ENCODE data around the gene GNG12. TPM values are rescaled to one million over a fixed set of nuclear protein-coding genes. Genes with fewer than 3 reads are reported as not detected.

The GNG12 gene
- polyA plus RNA-seq, 3 donors from 2014 or later: 0.06 TPM; not detected in 2

DNA sequence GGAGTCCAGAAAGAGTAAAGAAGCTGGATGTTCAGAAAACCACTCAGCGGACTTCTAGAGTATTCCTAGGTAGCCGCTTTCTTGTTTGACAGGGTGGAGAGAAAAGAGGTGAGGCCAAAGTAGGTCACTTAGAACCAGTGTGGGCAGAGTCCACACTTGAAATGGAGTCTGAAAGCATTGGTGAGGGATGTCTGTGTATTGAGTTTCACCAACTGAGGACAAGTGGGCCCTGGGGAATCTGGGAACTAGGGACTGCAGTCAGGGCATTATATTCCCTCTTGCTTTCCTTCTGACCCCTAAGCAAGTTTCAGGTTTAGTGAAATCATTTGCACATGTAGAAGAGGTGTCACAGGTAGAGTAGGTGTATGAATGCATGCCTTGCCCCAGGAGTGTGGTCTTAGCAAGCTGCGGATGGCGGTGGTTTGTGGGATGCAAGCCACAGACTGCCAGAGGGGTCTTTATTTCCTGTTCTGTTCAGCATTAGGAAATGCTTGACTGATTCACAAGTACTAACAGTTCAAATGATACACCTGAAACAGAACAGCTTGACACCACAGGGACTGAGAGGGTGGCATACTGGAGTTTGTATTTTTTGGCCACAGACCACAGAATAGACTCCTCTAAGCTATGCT, 1.1 kb upstream of the GNG12 start:
- Mint-ChIP-seq H3K36me3 (no peaks in the 10 kb centered on the region), H3K4me3 (peak overlapping the region; percentile 43 to 62 (median 50)), H3K4me1 (peaks cover 19 to 21% of the 10 kb centered on the region in 2 donors), H3K27ac (no peak overlapping the region), H3K27me3 (ENCODE audit: low read depth in 3 of 3) (peaks cover 16 to 32% (median 18%) of the 10 kb centered on the region in 3 donors), H3K9me3 (peaks cover 0 to 3% (median 0%) of the 10 kb centered on the region in 6 donors)
- no peak for DNase-seq

DNA sequence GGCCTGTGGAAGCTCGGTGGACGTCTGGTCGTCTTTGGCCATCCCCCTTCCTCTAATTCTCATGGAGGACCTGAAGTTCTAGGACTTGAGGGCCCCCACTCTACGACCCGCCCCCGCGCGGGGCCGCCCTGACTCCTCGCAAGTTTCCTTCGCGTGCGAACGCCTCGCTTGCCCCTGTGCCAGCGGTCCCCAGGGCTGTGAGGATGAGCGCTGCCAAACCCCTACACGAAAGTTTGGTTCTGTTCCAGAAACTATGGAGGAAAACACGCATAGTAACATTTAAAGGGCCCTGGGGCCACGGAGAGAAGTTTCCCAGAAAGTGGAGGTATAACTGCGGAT, 304 bp upstream of the GNG12 start:
- Mint-ChIP-seq H3K27ac (no peak overlapping the region), H3K9me3 (peaks cover 0 to 3% (median 0%) of the 10 kb centered on the region in 6 donors), H3K4me1 (peaks cover 19 to 21% of the 10 kb centered on the region in 2 donors), H3K27me3 (ENCODE audit: low read depth in 3 of 3) (peaks cover 16 to 32% (median 18%) of the 10 kb centered on the region in 3 donors), H3K4me3 (peak overlapping the region; percentile 43 to 62 (median 50)), H3K36me3 (no peaks in the 10 kb centered on the region)
- DNase-seq: no peak

DNA sequence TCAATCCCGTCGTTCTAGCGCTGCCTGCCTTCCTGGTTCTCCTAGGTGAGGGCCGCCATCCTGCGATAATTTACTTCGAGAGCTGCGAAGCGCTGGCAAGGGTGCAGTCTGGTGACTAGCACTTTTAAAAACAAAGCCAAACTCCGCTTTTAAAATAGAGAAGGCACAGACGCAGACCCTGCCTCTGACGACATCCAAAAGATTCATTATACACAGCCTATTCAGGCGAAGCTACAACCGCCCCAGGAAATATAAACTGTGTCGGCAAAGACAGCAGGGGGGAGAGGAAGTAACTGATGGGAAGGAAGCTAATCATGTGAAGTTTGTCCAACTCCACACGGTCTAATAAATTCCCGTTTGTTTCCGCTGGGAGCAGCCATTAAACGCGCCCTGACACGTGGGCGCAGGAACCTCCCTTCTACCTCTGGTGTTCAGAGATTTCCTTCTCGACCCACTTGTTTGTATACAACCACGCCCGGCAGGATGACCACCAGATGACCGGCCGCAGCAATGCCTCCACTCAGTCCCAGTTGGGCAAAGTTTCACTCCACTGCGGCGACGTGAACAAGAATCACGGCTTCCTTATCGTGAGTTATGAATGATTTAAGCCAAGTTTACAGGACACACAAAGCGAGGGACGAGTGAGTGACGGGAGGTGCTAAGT, 1.3 kb downstream of the GNG12 start:
- Mint-ChIP-seq H3K36me3 (no peaks in the 10 kb centered on the region), H3K4me1 (peaks cover 19 to 21% of the 10 kb centered on the region in 2 donors), H3K9me3 (peaks cover 0 to 3% (median 0%) of the 10 kb centered on the region in 6 donors), H3K27me3 (ENCODE audit: low read depth in 3 of 3) (peaks cover 16 to 31% (median 18%) of the 10 kb centered on the region in 3 donors), H3K4me3 (peak overlapping the region; percentile 72 to 77 (median 74)), H3K27ac (no peak overlapping the region)
- DNase-seq: no peak

DNA sequence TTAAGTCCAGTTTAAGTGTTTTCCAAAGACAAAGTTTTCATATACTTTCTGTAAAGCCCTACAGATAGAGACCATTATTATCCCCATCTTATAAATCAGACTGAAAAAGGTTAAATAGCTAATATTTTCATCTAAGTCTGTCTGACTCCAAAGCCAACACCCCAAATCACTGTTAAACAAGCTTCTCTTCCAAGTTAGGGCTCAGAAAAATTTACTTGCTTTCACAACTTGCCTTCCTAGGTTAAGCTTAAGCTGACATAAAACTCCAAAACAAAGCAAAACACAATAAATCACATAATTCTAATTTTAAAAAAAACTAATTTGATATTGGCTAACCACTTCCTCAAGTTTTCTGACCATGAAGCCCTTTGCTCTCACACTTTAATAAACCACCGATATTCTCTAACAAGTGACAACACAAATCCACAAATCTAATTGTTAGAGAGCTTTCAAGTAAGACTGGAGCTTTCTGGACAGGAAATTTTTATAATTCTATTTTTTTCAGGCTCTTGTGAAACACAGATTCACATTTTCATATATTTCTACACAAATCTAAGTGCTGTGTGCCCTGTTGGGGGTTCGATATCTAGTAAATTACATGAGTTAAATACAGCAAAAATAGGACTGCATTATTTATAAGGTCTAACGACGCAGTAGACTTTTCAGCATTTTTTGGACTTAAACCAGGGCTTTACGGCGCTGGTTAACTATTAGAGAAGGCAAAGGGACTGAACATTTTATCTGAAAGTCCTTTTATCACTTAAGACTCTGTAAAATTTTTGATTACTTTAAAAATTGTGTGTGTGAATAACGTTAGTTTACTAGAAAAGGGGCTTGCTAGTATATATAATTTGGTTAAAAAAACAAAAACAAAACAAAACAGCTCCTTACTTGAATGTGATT, 2.1 kb downstream of the GNG12 start:
- Mint-ChIP-seq H3K27me3 (ENCODE audit: low read depth in 3 of 3) (peaks cover 16 to 25% (median 18%) of the 10 kb centered on the region in 3 donors), H3K36me3 (no peaks in the 10 kb centered on the region), H3K4me3 (peak overlapping the region in 4 of 5 donors; percentile 74 to 77 (median 74)), H3K9me3 (peaks cover 0 to 3% (median 0%) of the 10 kb centered on the region in 6 donors), H3K4me1 (peaks cover 19 to 21% of the 10 kb centered on the region in 2 donors), H3K27ac (no peak overlapping the region)
- DNase-seq: no peak

DNA sequence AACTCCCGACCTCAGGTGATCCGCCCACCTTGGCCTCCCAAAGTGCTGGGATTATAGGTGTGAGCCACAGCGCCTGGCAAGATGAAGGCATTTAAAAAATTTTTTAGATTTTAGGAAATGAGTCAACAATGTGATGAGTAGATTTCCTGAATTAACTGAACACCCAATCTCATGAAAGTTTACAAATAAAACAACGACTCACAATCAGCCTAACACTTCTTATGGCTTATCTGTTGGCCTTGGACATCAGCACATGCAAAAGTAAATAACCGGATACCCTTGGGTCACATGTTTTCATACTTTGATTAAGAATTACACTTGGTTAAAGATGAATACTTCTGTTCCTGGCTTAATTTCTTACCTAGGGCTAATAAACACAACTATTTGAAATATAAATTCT, 3.0 kb downstream of the GNG12 start:
- Mint-ChIP-seq H3K9me3 (peaks cover 0 to 3% (median 0%) of the 10 kb centered on the region in 6 donors), H3K27ac (no peak overlapping the region), H3K4me1 (peaks cover 19 to 21% of the 10 kb centered on the region in 2 donors), H3K27me3 (ENCODE audit: low read depth in 3 of 3) (peaks cover 10 to 20% (median 18%) of the 10 kb centered on the region in 3 donors), H3K36me3 (no peaks in the 10 kb centered on the region), H3K4me3 (no peak overlapping the region)
- DNase-seq: no peak

DNA sequence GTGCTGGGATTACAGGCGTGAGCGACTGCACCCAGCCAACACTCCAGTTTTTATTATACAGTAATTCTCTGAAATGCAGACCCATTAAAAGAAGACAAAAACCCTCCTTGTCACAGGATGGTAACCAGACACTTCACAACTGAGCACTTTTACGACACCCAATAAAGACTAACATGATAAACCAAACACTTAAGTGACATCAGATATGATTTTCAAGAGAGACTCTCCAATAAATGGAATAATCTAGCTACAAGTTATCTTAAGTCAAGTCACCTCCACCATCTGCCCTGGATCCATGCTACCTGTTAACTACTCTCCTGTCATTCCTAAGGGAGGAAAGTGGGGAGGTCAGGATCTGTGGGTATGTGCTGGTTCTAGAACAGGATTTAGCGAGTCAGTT, 5.6 kb downstream of the GNG12 start:
- peaks cover 10 to 15% of the 10 kb centered on the region in 2 donors for H3K4me1 Mint-ChIP-seq
- no peaks in the 10 kb centered on the region for H3K36me3 Mint-ChIP-seq
- peaks cover 3 to 14% (median 8%) of the 10 kb centered on the region in 3 donors for H3K27me3 Mint-ChIP-seq (ENCODE audit: low read depth in 3 of 3)
- H3K9me3 Mint-ChIP-seq: peaks cover 0 to 3% (median 0%) of the 10 kb centered on the region in 6 donors
- H3K4me3 Mint-ChIP-seq: no peak overlapping the region
- no peak overlapping the region for H3K27ac Mint-ChIP-seq
- DNase-seq: no peak

DNA sequence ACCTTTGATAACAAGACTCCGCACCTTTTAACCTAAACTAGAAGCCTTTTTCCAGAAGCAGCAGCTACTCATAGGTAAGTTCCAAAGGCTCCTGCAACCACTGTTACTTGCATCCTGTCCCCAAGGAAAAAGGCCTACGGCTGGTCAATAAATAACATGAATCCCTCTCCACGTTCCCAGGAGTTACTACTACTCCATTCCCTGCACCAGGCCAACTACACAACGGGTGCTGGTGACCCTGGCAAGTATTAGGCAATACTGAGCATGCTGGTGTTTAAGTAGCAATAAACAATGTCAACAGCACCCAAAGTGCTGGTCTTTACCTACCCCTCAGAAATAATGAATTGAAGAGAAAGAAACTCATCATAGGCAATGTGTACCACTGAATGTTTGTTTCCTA, 7.7 kb downstream of the GNG12 start:
- H3K4me1 Mint-ChIP-seq: no peaks in the 10 kb centered on the region
- no peaks in the 10 kb centered on the region for H3K36me3 Mint-ChIP-seq
- H3K27me3 Mint-ChIP-seq (ENCODE audit: low read depth in 3 of 3): peaks cover 0 to 2% (median 0%) of the 10 kb centered on the region in 3 donors
- no peaks in the 10 kb centered on the region for H3K9me3 Mint-ChIP-seq
- no peak overlapping the region for H3K4me3 Mint-ChIP-seq
- H3K27ac Mint-ChIP-seq: no peak overlapping the region
- no peak for DNase-seq

DNA sequence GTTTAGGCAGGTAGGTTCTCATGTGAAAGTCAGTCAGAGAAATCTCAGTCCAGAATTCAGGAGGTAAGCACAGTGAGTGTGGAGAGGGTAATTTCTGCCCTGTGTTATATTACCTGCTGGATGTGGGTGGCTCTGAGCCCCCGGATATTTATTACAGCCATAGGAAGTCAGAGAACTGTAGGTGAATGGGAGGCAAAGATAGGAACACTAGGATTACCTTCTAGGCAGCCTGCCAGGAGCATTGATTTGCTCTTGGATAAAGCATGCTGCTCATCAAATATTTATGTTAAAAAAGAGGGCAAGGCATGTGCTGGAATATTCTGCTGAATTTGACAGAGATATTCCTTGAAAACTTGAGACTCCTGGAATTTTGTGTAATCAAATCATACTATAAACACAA, 8.5 kb downstream of the GNG12 start:
- Mint-ChIP-seq H3K36me3 (no peaks in the 10 kb centered on the region), H3K9me3 (no peaks in the 10 kb centered on the region), H3K4me3 (no peak overlapping the region), H3K27ac (no peak overlapping the region), H3K4me1 (no peaks in the 10 kb centered on the region), H3K27me3 (ENCODE audit: low read depth in 3 of 3) (peaks cover 0 to 2% (median 1%) of the 10 kb centered on the region in 3 donors)
- no peak for DNase-seq

DNA sequence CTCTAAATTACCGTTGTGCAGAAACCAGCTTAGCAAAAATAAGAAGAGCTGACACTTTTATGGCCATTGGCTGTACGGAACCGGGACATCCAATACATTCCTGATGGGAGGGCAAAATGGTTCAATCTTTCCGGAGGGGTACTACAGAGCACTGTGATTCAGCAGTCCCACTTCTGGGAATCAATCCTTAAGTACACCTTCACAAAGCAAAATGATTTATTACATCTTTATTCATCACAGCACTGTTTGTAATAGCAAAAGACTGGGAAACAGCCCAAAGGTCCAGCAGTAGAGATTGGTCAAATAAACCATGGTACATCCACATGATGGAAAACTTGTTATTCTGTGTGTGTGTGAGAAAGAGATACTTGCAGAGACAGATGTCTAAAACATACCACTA, 9.7 kb downstream of the GNG12 start:
- peaks cover 0 to 2% (median 2%) of the 10 kb centered on the region in 3 donors for H3K27me3 Mint-ChIP-seq (ENCODE audit: low read depth in 3 of 3)
- H3K9me3 Mint-ChIP-seq: peaks cover 0 to 3% (median 0%) of the 10 kb centered on the region in 6 donors
- DNase-seq: no peak
- H3K36me3 Mint-ChIP-seq: no peaks in the 10 kb centered on the region
- H3K27ac Mint-ChIP-seq: no peak overlapping the region
- H3K4me1 Mint-ChIP-seq: no peaks in the 10 kb centered on the region
- no peak overlapping the region for H3K4me3 Mint-ChIP-seq

DNA sequence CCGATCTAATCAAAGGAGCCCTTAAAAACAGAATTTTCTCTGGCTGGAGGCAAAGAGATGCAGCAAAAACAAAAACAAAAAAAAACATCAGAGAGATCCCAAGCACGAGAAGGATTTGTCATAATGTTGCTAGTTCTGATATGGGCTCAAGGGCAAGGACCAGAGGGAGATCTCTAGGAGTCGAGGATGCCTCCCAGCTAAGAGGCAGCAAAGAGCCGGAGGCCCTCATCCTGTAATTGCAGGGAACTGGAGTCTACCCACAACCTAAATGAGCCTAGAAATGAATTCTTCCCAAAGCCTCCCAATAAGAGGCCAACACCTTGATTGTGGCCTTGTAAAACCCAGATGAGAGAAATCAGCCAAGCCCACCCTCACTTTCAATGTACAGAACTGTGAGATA, 12.0 kb downstream of the GNG12 start:
- H3K27me3 Mint-ChIP-seq (ENCODE audit: low read depth in 3 of 3): peaks cover 0 to 2% (median 2%) of the 10 kb centered on the region in 3 donors
- H3K4me1 Mint-ChIP-seq: no peaks in the 10 kb centered on the region
- H3K27ac Mint-ChIP-seq: no peak overlapping the region
- H3K9me3 Mint-ChIP-seq: peaks cover 0 to 3% (median 0%) of the 10 kb centered on the region in 6 donors
- H3K4me3 Mint-ChIP-seq: no peak overlapping the region
- DNase-seq: no peak
- no peaks in the 10 kb centered on the region for H3K36me3 Mint-ChIP-seq

DNA sequence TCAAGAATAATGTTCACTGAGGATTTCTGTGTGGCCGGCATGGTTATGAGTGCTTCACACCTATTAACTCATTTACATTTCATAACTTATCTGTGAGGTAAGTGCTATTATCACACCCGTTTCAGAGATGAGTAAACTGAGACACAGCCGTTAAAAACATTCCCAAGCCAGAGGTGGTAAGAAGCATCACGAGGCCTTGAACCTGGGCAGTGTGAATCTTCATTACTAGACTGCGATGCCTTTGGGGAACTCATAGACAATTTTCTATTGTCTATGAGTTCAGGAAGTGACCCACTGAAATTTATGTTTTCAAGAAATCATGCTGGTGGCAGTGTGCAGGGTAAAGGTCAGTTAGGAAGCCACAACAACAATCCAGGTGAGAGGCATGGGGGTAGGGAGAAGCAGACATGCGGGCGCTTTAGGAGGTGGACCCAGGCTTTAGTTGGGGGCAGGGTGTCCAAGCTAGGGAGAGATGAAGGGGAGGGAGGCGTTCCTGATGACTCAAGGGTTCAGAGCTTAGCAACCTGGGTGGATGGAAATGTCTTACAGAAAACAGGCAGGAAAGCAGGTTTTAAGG, 14.5 kb downstream of the GNG12 start:
- H3K27me3 Mint-ChIP-seq (ENCODE audit: low read depth in 3 of 3): peaks cover 0 to 7% (median under 1%) of the 10 kb centered on the region in 3 donors
- H3K9me3 Mint-ChIP-seq: peaks cover 0 to 3% (median 0%) of the 10 kb centered on the region in 6 donors
- no peaks in the 10 kb centered on the region for H3K4me1 Mint-ChIP-seq
- no peaks in the 10 kb centered on the region for H3K36me3 Mint-ChIP-seq
- no peak overlapping the region for H3K27ac Mint-ChIP-seq
- no peak for DNase-seq
- no peak overlapping the region for H3K4me3 Mint-ChIP-seq

DNA sequence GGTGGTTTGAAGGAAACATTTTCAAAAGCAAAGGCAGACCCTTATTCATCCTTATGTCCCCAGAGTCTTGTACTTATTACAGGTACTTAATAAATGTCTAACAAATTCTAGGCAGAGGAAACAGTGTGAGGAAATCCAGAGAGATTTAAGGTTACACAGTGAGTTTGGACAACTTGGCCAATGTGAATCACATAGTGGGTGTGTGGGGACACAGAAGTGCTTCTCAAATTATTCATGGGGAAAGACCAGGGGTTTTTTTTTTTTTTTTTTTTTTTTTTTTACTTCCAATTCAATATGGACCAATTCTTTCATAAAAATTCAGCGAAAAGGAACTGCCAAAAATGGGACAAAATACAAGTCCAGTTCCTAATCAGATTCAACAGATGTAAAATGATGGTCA, 15.1 kb downstream of the GNG12 start:
- Mint-ChIP-seq H3K4me3 (no peak overlapping the region), H3K9me3 (peaks cover 0 to 3% (median 0%) of the 10 kb centered on the region in 6 donors), H3K4me1 (no peaks in the 10 kb centered on the region), H3K27me3 (ENCODE audit: low read depth in 3 of 3) (peaks cover 0 to 7% (median 0%) of the 10 kb centered on the region in 3 donors), H3K27ac (no peak overlapping the region), H3K36me3 (no peaks in the 10 kb centered on the region)
- no peak for DNase-seq

DNA sequence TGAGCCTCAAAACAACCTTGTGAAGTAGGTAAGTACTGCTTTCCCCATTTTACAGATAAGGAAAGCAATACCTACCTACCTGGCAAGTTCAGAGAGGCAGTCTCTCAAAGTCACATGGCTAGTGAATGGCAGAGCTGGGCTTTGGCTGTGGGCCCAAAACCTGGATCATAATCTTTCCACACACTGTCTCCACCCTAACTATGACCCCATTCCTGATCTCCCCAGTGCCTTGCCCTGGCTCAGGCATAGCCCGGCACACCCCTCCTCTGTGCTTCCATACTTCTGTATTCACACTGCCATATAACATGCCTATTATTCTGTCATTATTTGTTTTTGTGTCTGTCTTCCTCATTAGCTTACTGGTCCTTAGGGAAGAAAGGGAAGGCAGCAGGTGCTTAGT, 15.9 kb downstream of the GNG12 start:
- Mint-ChIP-seq H3K9me3 (peaks cover 0 to 3% (median 0%) of the 10 kb centered on the region in 6 donors), H3K36me3 (no peaks in the 10 kb centered on the region), H3K4me3 (no peak overlapping the region), H3K4me1 (no peaks in the 10 kb centered on the region), H3K27ac (no peak overlapping the region), H3K27me3 (ENCODE audit: low read depth in 3 of 3) (peaks cover 0 to 7% (median 2%) of the 10 kb centered on the region in 3 donors)
- no peak for DNase-seq

Data from immature natural killer cell (primary cell).